ENCODE measurements around the gene CERKL. TPM values are rescaled to one million over a fixed set of nuclear protein-coding genes. Genes with fewer than 3 reads are reported as not detected.

Gene CERKL
- polyA plus RNA-seq, 1 experiment: 0.06 TPM

DNA sequence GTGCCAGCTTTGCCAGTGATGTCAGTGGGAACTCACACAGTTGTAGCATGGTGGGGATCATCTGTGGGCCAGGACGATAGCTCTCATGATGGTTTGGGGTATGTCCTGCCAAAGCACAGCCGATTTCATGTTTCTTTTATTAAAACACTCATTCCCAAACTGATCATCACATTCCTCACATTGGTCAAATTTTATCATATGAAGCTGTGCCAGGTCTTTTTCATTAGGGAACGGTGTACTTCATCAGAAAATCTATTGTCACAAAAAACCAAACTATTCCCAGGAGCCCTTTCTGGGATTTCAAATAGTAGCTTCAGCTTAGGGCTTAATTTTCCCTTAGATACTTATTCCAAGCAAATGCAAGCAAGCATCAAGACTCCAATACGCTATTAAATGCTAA, 157.7 kb downstream of the CERKL start:
- DNase-seq (ENCODE audit: low read depth): no peak
- ChIA-PET CTCF (no interaction called here), POLR2A (no interaction called here)
- Histone ChIP-seq H3K4me3 (ENCODE audit: low read depth, low read length) (no peak overlapping the region), H3K36me3 (ENCODE audit: control insufficient read depth, insufficient read depth, low read length) (peaks cover 2% of the 10 kb centered on the region; the same call in 1 of the 2 replicates), H3K27me3 (ENCODE audit: control insufficient read depth, insufficient read depth, low read length) (no peaks in the 10 kb centered on the region)
- no peak for TF ChIP-seq CTCF (IDR thresholded peaks at IDR 0.05; ENCODE audit: insufficient read depth, low read depth, low read length)

Other genes starting within 250 kb of the CERKL start
- gene ITGA4, start 199.7 kb downstream of the CERKL start, polyA plus RNA-seq (2011; rRNA removed): 17.6 and 37.3 TPM in 2 replicates
- gene NEUROD1, start 23.4 kb upstream of the CERKL start, polyA plus RNA-seq (2011; rRNA removed): not detected in 2 replicates
- gene ITPRID2, start 234.6 kb upstream of the CERKL start, polyA plus RNA-seq (2011; rRNA removed): 52.7 and 62.9 TPM in 2 replicates

Data from BJ (cell line).